Endodermal cell (in vitro differentiated cells): ENCODE data around the gene PLA2G4A. TPM values are rescaled to one million over a fixed set of nuclear protein-coding genes. Genes with fewer than 3 reads are reported as not detected.

ENCODE experiments used
- DNase-seq: peaks from one replicate; pipeline ENCODE4 v3.0.0-alpha.2; 2017
- H3K27ac ChIP-seq: 2 replicates; pipeline ENCODE4 v1.5.1; 2013; ENCODE audit warnings: mild to moderate bottlenecking, low read depth, low read length, moderate library complexity
- H3K27me3 ChIP-seq: 2 replicates; pipeline ENCODE4 v1.6.1; 2013; ENCODE audit warnings: mild to moderate bottlenecking, low read length, moderate library complexity; ENCODE audit not compliant: insufficient read depth, control insufficient read depth, poor library complexity, severe bottlenecking
- H3K36me3 ChIP-seq: 2 replicates; pipeline ENCODE4 v1.7.0; 2013; ENCODE audit warnings: mild to moderate bottlenecking, low read length, moderate library complexity; ENCODE audit not compliant: control insufficient read depth, insufficient read depth
- H3K4me1 ChIP-seq: one replicate; pipeline ENCODE4 v1.7.0; 2013; ENCODE audit warnings: low read length; ENCODE audit not compliant: control insufficient read depth, insufficient read depth
- H3K4me3 ChIP-seq: 2 replicates; pipeline ENCODE4 v1.5.1; 2013; ENCODE audit warnings: mild to moderate bottlenecking, low read length, moderate library complexity
- H3K9ac ChIP-seq: 2 replicates; pipeline ENCODE4 v1.6.1; 2013; ENCODE audit warnings: mild to moderate bottlenecking, low read length, moderate library complexity; ENCODE audit not compliant: poor library complexity, severe bottlenecking; ENCODE audit errors: extremely low read depth
- H3K9me3 ChIP-seq: 2 replicates; pipeline ENCODE4 v1.6.1; 2013; ENCODE audit warnings: mild to moderate bottlenecking, low read length, moderate library complexity; ENCODE audit not compliant: control insufficient read depth
- H3K27ac Mint-ChIP-seq: 2 replicates; pipeline ENCODE4 v1.8.0; 2020; ENCODE audit warnings: mixed read lengths
- H3K27me3 Mint-ChIP-seq: 2 replicates; pipeline ENCODE4 v1.8.0; 2021; ENCODE audit warnings: mild to moderate bottlenecking, mixed read lengths; ENCODE audit not compliant: insufficient read depth
- H3K36me3 Mint-ChIP-seq: 2 replicates; pipeline ENCODE4 v1.8.0; 2020; ENCODE audit warnings: low read depth, mixed read lengths
- H3K4me1 Mint-ChIP-seq: 2 replicates; pipeline ENCODE4 v1.8.0; 2020; ENCODE audit warnings: mixed read lengths
- H3K4me3 Mint-ChIP-seq: 2 replicates; pipeline ENCODE4 v1.8.0; 2020; ENCODE audit warnings: mild to moderate bottlenecking, moderate library complexity, mixed read lengths
- H3K9me3 Mint-ChIP-seq: 2 replicates; pipeline ENCODE4 v1.8.0; 2020; ENCODE audit warnings: mild to moderate bottlenecking, mixed read lengths
- CTCF ChIP-seq: fragments of 200-600 bp; sonication (generic); conservative IDR thresholded peaks from 2 replicates; pipeline ENCODE4 v1.5.0; 2021; ENCODE audit warnings: antibody characterized with exemption, mild to moderate bottlenecking
- WGBS, 2 experiments: methylation state at CpG; one replicate each; pipeline versions ENCODE4 v1.1.5 to v1.1.7; 2013; ENCODE audit warnings: missing lambda C conversion rate in 2 of 2, mixed read lengths in 1 of 2; ENCODE audit not compliant: insufficient coverage in 1 of 2, insufficient read length in 1 of 2; 5-methylcytosine and 5-hydroxymethylcytosine counted together
- total RNA-seq, 2 donors: library from RNA; stranded (reverse); fragmentation: NEBNext Ultra II Directional in 1 of 2; extraction: Animal tissue kit (Norgen Biotek cat#: 25700) in 1 of 2; gene quantifications; 2 replicates in 1 of 2; 3 replicates in 1 of 2; pipeline ENCODE4 v1.2.1, GENCODE V29; 2021

The PLA2G4A gene
- total RNA-seq, 2 donors from 2014 or later = 0.35 to 1.2 TPM

GRCh38 chr1:186987065-186987464 lies 158.3 kb downstream of the PLA2G4A start:
- Mint-ChIP-seq H3K27ac (no peak overlapping the region), H3K4me1 (peaks cover 3% of the 10 kb centered on the region), H3K9me3 (no peaks in the 10 kb centered on the region), H3K4me3 (no peak overlapping the region), H3K27me3 (no peaks in the 10 kb centered on the region), H3K36me3 (no peaks in the 10 kb centered on the region)
- H3K4me3 ChIP-seq = no peak overlapping the region
- 79 to 91% methylated on average over 4 to 5 of the region's 5 CpGs for WGBS, 2 experiments
- no peaks in the 10 kb centered on the region for H3K4me1 ChIP-seq
- no peak for TF ChIP-seq CTCF
- no peak overlapping the region for H3K27ac ChIP-seq
- H3K36me3 ChIP-seq = no peaks in the 10 kb centered on the region
- no peaks in the 10 kb centered on the region for H3K27me3 ChIP-seq
- no peak overlapping the region for H3K9ac ChIP-seq
- no peaks in the 10 kb centered on the region for H3K9me3 ChIP-seq
- no peak for DNase-seq

- H3K4me3 Mint-ChIP-seq = no peak overlapping the region
- H3K27ac Mint-ChIP-seq = no peak overlapping the region
- no peaks in the 10 kb centered on the region for H3K36me3 Mint-ChIP-seq
- Histone ChIP-seq H3K36me3 (no peaks in the 10 kb centered on the region), H3K9ac (no peak overlapping the region), H3K27me3 (no peaks in the 10 kb centered on the region), H3K27ac (no peak overlapping the region), H3K4me3 (no peak overlapping the region), H3K4me1 (no peaks in the 10 kb centered on the region), H3K9me3 (no peaks in the 10 kb centered on the region)
- DNase-seq = no peak
- no peaks in the 10 kb centered on the region for H3K27me3 Mint-ChIP-seq
- peaks cover 3% of the 10 kb centered on the region for H3K4me1 Mint-ChIP-seq
- TF ChIP-seq CTCF = peak; percentile 72
- H3K9me3 Mint-ChIP-seq = no peaks in the 10 kb centered on the region
Measured at GRCh38 chr1:186987769-186988168, 159.0 kb downstream of the PLA2G4A start.

- DNase-seq = no peak
- WGBS, 2 experiments = 72 to 94% methylated on average over 2 to 3 of the region's 3 CpGs
- TF ChIP-seq CTCF = no peak
- Mint-ChIP-seq H3K27ac (no peak overlapping the region), H3K9me3 (no peaks in the 10 kb centered on the region), H3K4me1 (peaks cover 4% of the 10 kb centered on the region), H3K36me3 (no peaks in the 10 kb centered on the region), H3K27me3 (no peaks in the 10 kb centered on the region), H3K4me3 (no peak overlapping the region)
- Histone ChIP-seq H3K9ac (no peak overlapping the region), H3K27ac (no peak overlapping the region), H3K4me1 (no peaks in the 10 kb centered on the region), H3K36me3 (no peaks in the 10 kb centered on the region), H3K4me3 (no peak overlapping the region), H3K27me3 (no peaks in the 10 kb centered on the region), H3K9me3 (no peaks in the 10 kb centered on the region)
Measured at GRCh38 chr1:186993996-186994395, 165.2 kb downstream of the PLA2G4A start.
